ENCODE results near the gene STARD13.
A peak's percentile ranks its signal among the peaks of the same experiment; 100 is the strongest.

The STARD13 gene

GRCh38 chr13:33110713-33111413 lies 174.7 kb downstream of the STARD13 start:
- no peak for DNase-seq (ENCODE audit: extremely low read depth, low read depth)
- no peak for TF ChIP-seq CTCF (IDR thresholded peaks at IDR 0.05; ENCODE audit: low read depth, low read length)

GRCh38 chr13:33110386-33110712 lies 175.2 kb downstream of the STARD13 start:
- no peak for DNase-seq (ENCODE audit: extremely low read depth, low read depth)
- no peak for TF ChIP-seq CTCF (IDR thresholded peaks at IDR 0.05; ENCODE audit: low read depth, low read length)

GRCh38 chr13:33109801-33110200 lies 175.8 kb downstream of the STARD13 start:
- TF ChIP-seq CTCF (IDR thresholded peaks at IDR 0.05; ENCODE audit: low read depth, low read length), result peak; percentile 29
- DNase-seq (ENCODE audit: extremely low read depth, low read depth), result no peak

- DNase-seq (ENCODE audit: extremely low read depth, low read depth), result no peak
- no peak for TF ChIP-seq CTCF (IDR thresholded peaks at IDR 0.05; ENCODE audit: low read depth, low read length)
These were observed 176.3 kb downstream of the STARD13 start for GRCh38 chr13:33109271-33109697.

- no peak for TF ChIP-seq CTCF (IDR thresholded peaks at IDR 0.05; ENCODE audit: low read depth, low read length)
- DNase-seq (ENCODE audit: extremely low read depth, low read depth), result no peak
These were observed 176.9 kb downstream of the STARD13 start for GRCh38 chr13:33108620-33109019.

- TF ChIP-seq CTCF (IDR thresholded peaks at IDR 0.05; ENCODE audit: low read depth, low read length), result no peak
- no peak for DNase-seq (ENCODE audit: extremely low read depth, low read depth)
These were observed 178.2 kb downstream of the STARD13 start for GRCh38 chr13:33107361-33107760.

- TF ChIP-seq CTCF (IDR thresholded peaks at IDR 0.05; ENCODE audit: low read depth, low read length), result no peak
These were observed 178.7 kb downstream of the STARD13 start for GRCh38 chr13:33106656-33107360.

More at GRCh38 chr13:33106656-33107360, 178.7 kb downstream of the STARD13 start:
- no peak for DNase-seq (ENCODE audit: extremely low read depth, low read depth)
